Tibial nerve (tissue), 4 donors: ENCODE measurements around the gene KCNJ13. TPM values are rescaled to one million over a fixed set of nuclear protein-coding genes. Genes with fewer than 3 reads are reported as not detected.

Experiments used
- DNase-seq, 2 donors: peaks; one replicate each; pipeline ENCODE4 v3.0.0-alpha.2; 2019; ENCODE audit warnings: low spot score in 2 of 2
- H3K27ac ChIP-seq, 4 donors: fragments of 200-600 bp; sonication (generic) in 3 of 4; one replicate each; pipeline ENCODE4 v1.5.1; 2017 to 2019; ENCODE audit warnings: mild to moderate bottlenecking in 1 of 4
- H3K27me3 ChIP-seq, 2 donors: fragments of 200-600 bp; sonication (generic) in 1 of 2; one replicate each; pipeline versions ENCODE4 v1.5.1 to v1.6.0; 2017 to 2019
- H3K36me3 ChIP-seq, 3 donors: fragments of 200-600 bp; sonication (generic); one replicate each; pipeline ENCODE4 v1.5.1; 2018 to 2019
- H3K4me1 ChIP-seq, 4 donors: fragments of 200-600 bp; sonication (generic) in 3 of 4; one replicate each; pipeline ENCODE4 v1.5.1; 2017 to 2019
- H3K4me3 ChIP-seq, 4 donors: fragments of 200-600 bp; sonication (generic) in 3 of 4; one replicate each; pipeline ENCODE4 v1.5.1; 2017 to 2019; ENCODE audit warnings: mild to moderate bottlenecking in 1 of 4, moderate library complexity in 1 of 4
- H3K9me3 ChIP-seq, 4 donors: fragments of 200-600 bp; sonication (generic) in 3 of 4; one replicate each; pipeline ENCODE4 v1.5.1; 2017 to 2019
- CTCF ChIP-seq, 5 experiments: fragments of 200-600 bp in 3 of 5; fragments of 450-650 bp in 2 of 5; sonication (generic) in 3 of 5; IDR thresholded peaks; one replicate each; pipeline ENCODE4 v1.5.1; 2016 to 2019; ENCODE audit warnings: antibody characterized with exemption in 5 of 5, mild to moderate bottlenecking in 3 of 5, moderate library complexity in 2 of 5
- EP300 ChIP-seq, 2 donors: sonication (generic); formaldehyde crosslinking; IDR thresholded peaks; one replicate each; pipeline ENCODE4 v1.6.1; 2017; ENCODE audit warnings: antibody characterized with exemption in 2 of 2, mild to moderate bottlenecking in 1 of 2
- POLR2A ChIP-seq, 2 donors: fragments of 450-650 bp; IDR thresholded peaks; one replicate each; pipeline ENCODE4 v1.6.1; 2017; ENCODE audit warnings: antibody characterized with exemption in 2 of 2, mild to moderate bottlenecking in 2 of 2, moderate library complexity in 2 of 2
- WGBS, 2 donors: methylation state at CpG; one replicate each; pipeline ENCODE4 v1.1.5; 2018; 5-methylcytosine and 5-hydroxymethylcytosine counted together
- total RNA-seq, 4 donors: library from RNA; depleted of rRNA; stranded (reverse); fragments of >200 nt; gene quantifications; one replicate each; pipeline ENCODE4 v1.1.0, GENCODE V29; 2016

Gene KCNJ13
- not detected for total RNA-seq

- H3K4me1 ChIP-seq, result peaks cover 0 to 26% (median 2%) of the 10 kb centered on the region in 4 donors
- 41 to 56% methylated on average over 1 of the region's 1 CpG for WGBS, 2 donors
- TF ChIP-seq CTCF (IDR thresholded peaks at IDR 0.05) (no peak), EP300 (IDR thresholded peaks at IDR 0.05) (no peak), POLR2A (IDR thresholded peaks at IDR 0.05) (no peak)
- H3K36me3 ChIP-seq, result peaks cover 0 to 2% (median 0%) of the 10 kb centered on the region in 3 donors
- H3K9me3 ChIP-seq, result no peaks in the 10 kb centered on the region
- DNase-seq, result no peak
- H3K4me3 ChIP-seq, result no peak within 1 kb of the TSS
- no peaks in the 10 kb centered on the region for H3K27me3 ChIP-seq
- H3K27ac ChIP-seq, result peak within 1 kb of the TSS in 2 of 4 donors; percentile 0 to 24
Observed at GRCh38 chr2:232776435-232776834, at the start of gene KCNJ13. KCNJ13 (minus strand) TSS chr2:232776565; CDS start chr2:232771362, 5,203 bp downstream.

GRCh38 chr2:232817756-232818155 lies 41.4 kb upstream of the KCNJ13 start:
- no peak overlapping the region for H3K27ac ChIP-seq
- H3K4me3 ChIP-seq, result no peak overlapping the region
- H3K36me3 ChIP-seq, result peaks cover 4 to 99% (median 15%) of the 10 kb centered on the region in 3 donors
- no peaks in the 10 kb centered on the region for H3K4me1 ChIP-seq
- no peaks in the 10 kb centered on the region for H3K27me3 ChIP-seq
- H3K9me3 ChIP-seq, result no peaks in the 10 kb centered on the region
- DNase-seq, result no peak
- TF ChIP-seq EP300 (IDR thresholded peaks at IDR 0.05) (no peak), POLR2A (IDR thresholded peaks at IDR 0.05) (no peak), CTCF (IDR thresholded peaks at IDR 0.05) (no peak)
- WGBS, 2 donors, result 82 to 88% methylated on average over 3 of the region's 3 CpGs

GRCh38 chr2:232816657-232817056 lies 40.3 kb upstream of the KCNJ13 start:
- H3K4me3 ChIP-seq, result no peak overlapping the region
- no peaks in the 10 kb centered on the region for H3K27me3 ChIP-seq
- H3K36me3 ChIP-seq, result peaks cover 4 to 99% (median 15%) of the 10 kb centered on the region in 3 donors
- no peaks in the 10 kb centered on the region for H3K4me1 ChIP-seq
- no peak for TF ChIP-seq POLR2A (IDR thresholded peaks at IDR 0.05)
- TF ChIP-seq EP300 (IDR thresholded peaks at IDR 0.05), result no peak
- TF ChIP-seq CTCF (IDR thresholded peaks at IDR 0.05), result no peak
- WGBS, 2 donors, result 83% methylated on average over 10 of the region's 10 CpGs
- H3K9me3 ChIP-seq, result no peaks in the 10 kb centered on the region
- H3K27ac ChIP-seq, result no peak overlapping the region
- no peak for DNase-seq

- no peak for DNase-seq
- Histone ChIP-seq H3K36me3 (peaks cover 7 to 99% (median 15%) of the 10 kb centered on the region in 3 donors), H3K27me3 (no peaks in the 10 kb centered on the region), H3K4me1 (no peaks in the 10 kb centered on the region), H3K27ac (no peak overlapping the region), H3K4me3 (no peak overlapping the region), H3K9me3 (no peaks in the 10 kb centered on the region)
- WGBS, 2 donors, result 89 to 95% methylated on average over 3 of the region's 3 CpGs
- no peak for TF ChIP-seq CTCF (IDR thresholded peaks at IDR 0.05)
- TF ChIP-seq POLR2A (IDR thresholded peaks at IDR 0.05), result no peak
- no peak for TF ChIP-seq EP300 (IDR thresholded peaks at IDR 0.05)
Observed at GRCh38 chr2:232815569-232815968, 39.2 kb upstream of the KCNJ13 start.

- Histone ChIP-seq H3K36me3 (peaks cover 3 to 98% (median 5%) of the 10 kb centered on the region in 3 donors), H3K9me3 (no peaks in the 10 kb centered on the region), H3K27ac (no peak overlapping the region), H3K4me1 (no peaks in the 10 kb centered on the region), H3K27me3 (no peaks in the 10 kb centered on the region), H3K4me3 (no peak overlapping the region)
- 90 to 94% methylated on average over 1 of the region's 1 CpG for WGBS, 2 donors
- DNase-seq, result no peak
- TF ChIP-seq CTCF (IDR thresholded peaks at IDR 0.05) (no peak), POLR2A (IDR thresholded peaks at IDR 0.05) (no peak), EP300 (IDR thresholded peaks at IDR 0.05) (no peak)
Observed at GRCh38 chr2:232810444-232810843, 34.1 kb upstream of the KCNJ13 start.
